CD4-positive, alpha-beta T cell treated with Interleukin-17A for 4 hours (primary cell): ENCODE data around the gene FAM107B.
A peak's percentile ranks its signal among the peaks of the same experiment; 100 is the strongest.

Experiments
- DNase-seq: peaks from one replicate; pipeline ENCODE4 v3.0.0-alpha.2; 2020; ENCODE audit warnings: mixed read lengths

FAM107B gene

GRCh38 chr10:14549496-14549895 lies 225.2 kb downstream of the FAM107B start:
- no peak for DNase-seq

- no peak for DNase-seq
Observed at GRCh38 chr10:14548970-14549369, 225.7 kb downstream of the FAM107B start.

GRCh38 chr10:14548474-14548873 lies 226.2 kb downstream of the FAM107B start:
- no peak for DNase-seq

- DNase-seq: no peak
Observed at GRCh38 chr10:14547816-14548215, 226.9 kb downstream of the FAM107B start.

GRCh38 chr10:14545827-14546226 lies 228.9 kb downstream of the FAM107B start:
- no peak for DNase-seq

GRCh38 chr10:14543904-14544210 lies 230.8 kb downstream of the FAM107B start:
- no peak for DNase-seq

- peak; percentile 48 for DNase-seq
Observed at GRCh38 chr10:14543046-14543903, 231.4 kb downstream of the FAM107B start.

GRCh38 chr10:14541379-14541778 lies 233.3 kb downstream of the FAM107B start:
- no peak for DNase-seq

GRCh38 chr10:14540611-14541010 lies 234.1 kb downstream of the FAM107B start:
- no peak for DNase-seq

GRCh38 chr10:14540062-14540461 lies 234.6 kb downstream of the FAM107B start:
- DNase-seq: no peak

- no peak for DNase-seq
Observed at GRCh38 chr10:14539176-14539575, 235.5 kb downstream of the FAM107B start.

- DNase-seq: peak; percentile 62
Observed at GRCh38 chr10:14536241-14537213, 238.2 kb downstream of the FAM107B start.

GRCh38 chr10:14535457-14536130 lies 239.1 kb downstream of the FAM107B start:
- DNase-seq: no peak

- DNase-seq: no peak
Observed at GRCh38 chr10:14534152-14534551, 240.5 kb downstream of the FAM107B start.

GRCh38 chr10:14533295-14533694 lies 241.4 kb downstream of the FAM107B start:
- no peak for DNase-seq

- no peak for DNase-seq
Observed at GRCh38 chr10:14532473-14533251, 242.0 kb downstream of the FAM107B start.

GRCh38 chr10:14531974-14532373 lies 242.7 kb downstream of the FAM107B start:
- no peak for DNase-seq

GRCh38 chr10:14530465-14530864 lies 244.2 kb downstream of the FAM107B start:
- DNase-seq: no peak

GRCh38 chr10:14529351-14529750 lies 245.3 kb downstream of the FAM107B start:
- no peak for DNase-seq

- DNase-seq: no peak
Observed at GRCh38 chr10:14528450-14528849, 246.2 kb downstream of the FAM107B start.

- DNase-seq: no peak
Observed at GRCh38 chr10:14527915-14528314, 246.8 kb downstream of the FAM107B start.

- DNase-seq: no peak
Observed at GRCh38 chr10:14527134-14527844, 247.4 kb downstream of the FAM107B start.
